Measurements from ENCODE around the gene UNC5CL. TPM values are rescaled to one million over a fixed set of nuclear protein-coding genes. Genes with fewer than 3 reads are reported as not detected.

UNC5CL gene
- total RNA-seq, 1 experiment from 2014 or later: 0.81 TPM

GRCh38 chr6:41033776-41034175 is 5.2 kb downstream of the UNC5CL start:
- Histone ChIP-seq H2AK5ac (ENCODE audit: insufficient read length, low read length) (no peak overlapping the region), H2BK15ac (ENCODE audit: low read depth, low read length) (no peak overlapping the region), H3K4ac (ENCODE audit: low read depth, low read length) (no peak overlapping the region), H3K79me2 (ENCODE audit: insufficient read depth, low read length) (no peaks in the 10 kb centered on the region), H3K79me1 (ENCODE audit: insufficient read depth, low read depth, low read length, poor library complexity, severe bottlenecking) (no peaks in the 10 kb centered on the region), H2BK120ac (ENCODE audit: low read depth, low read length, poor library complexity, severe bottlenecking) (no peak overlapping the region), H3K9me3 (ENCODE audit: control insufficient read depth, low read depth, low read length) (no peaks in the 10 kb centered on the region), H3T11ph (ENCODE audit: low read length) (no peak overlapping the region), H3K27me3 (ENCODE audit: insufficient read depth, low read length) (no peaks in the 10 kb centered on the region), H3K9ac (ENCODE audit: extremely low read depth, insufficient read length, low read length) (no peak overlapping the region), H3K14ac (ENCODE audit: insufficient read depth, low read length) (no peak overlapping the region), H4K5ac (ENCODE audit: insufficient read length, low read depth, low read length) (no peak overlapping the region), H3K56ac (ENCODE audit: insufficient read length, low read depth, low read length) (no peak overlapping the region), H3K4me1 (ENCODE audit: insufficient read depth, low read length) (peaks cover 5% of the 10 kb centered on the region), H4K91ac (ENCODE audit: insufficient read length, low read depth, low read length) (no peak overlapping the region), H3K4me2 (ENCODE audit: insufficient read depth, insufficient read length, low read length) (no peak overlapping the region), H3K27ac (ENCODE audit: insufficient read length, low read depth, low read length) (no peak overlapping the region), H3K23ac (ENCODE audit: insufficient read length, low read depth, low read length) (no peak overlapping the region), H4K8ac (replicated peaks; ENCODE audit: insufficient read length, low read depth, low read length) (no peak overlapping the region), H2BK12ac (ENCODE audit: insufficient read length, low read depth, low read length) (no peak overlapping the region), H3K18ac (ENCODE audit: insufficient read length, low read depth, low read length) (no peak overlapping the region), H2AFZ (ENCODE audit: low read length) (no peak overlapping the region), H4K20me1 (ENCODE audit: control insufficient read depth, insufficient read depth, insufficient read length) (no peaks in the 10 kb centered on the region), H2BK5ac (ENCODE audit: insufficient read length, low read length) (no peak overlapping the region), H3K23me2 (ENCODE audit: insufficient read length, low read depth, low read length, poor library complexity, severe bottlenecking) (no peaks in the 10 kb centered on the region), H2BK20ac (ENCODE audit: low read depth, low read length, poor library complexity, severe bottlenecking) (no peak overlapping the region)
- TF ChIP-seq CTCF (conservative IDR thresholded peaks at IDR 0.05): no peak
- no peaks in the 10 kb centered on the region for H3K27me3 Mint-ChIP-seq (ENCODE audit: low read depth)
- peaks cover 14% of the 10 kb centered on the region in 2 experiments for H3K4me1 Mint-ChIP-seq
- no peak for DNase-seq
- H3K36me3 Mint-ChIP-seq (ENCODE audit: insufficient read depth in 1 of 3, low read depth in 3 of 3): no peaks in the 10 kb centered on the region
- H3K9me3 Mint-ChIP-seq: no peaks in the 10 kb centered on the region; a peak in 1 of 5 replicates
- WGBS (ENCODE audit: extremely low coverage, insufficient read length, low lambda C conversion rate): no CpG with 5 or more reads among the region's 13 CpGs
- H3K4me3 Mint-ChIP-seq: no peak overlapping the region
- H3K27ac Mint-ChIP-seq: no peak overlapping the region
